HEK293T (cell line): ENCODE measurements around the gene TSC2.

Experiments
- CTCF ChIA-PET: fragments of 350-600 bp; formaldehyde crosslinking; extraction: SDS; loops from one replicate; lab custom pipeline; 2021; ENCODE audit warnings: antibody characterized with exemption, inconsistent platforms; lab: Yijun Ruan, JAX
- POLR2A ChIA-PET: fragments of 350-600 bp; formaldehyde crosslinking; extraction: SDS; loops from one replicate; lab custom pipeline; 2020; ENCODE audit warnings: antibody characterized with exemption, inconsistent platforms; lab: Yijun Ruan, JAX
- DNase-seq: peaks from one replicate; pipeline ENCODE4 v3.0.0; 2012; ENCODE audit warnings: mixed read lengths; ENCODE audit errors: extremely low spot score
- ARNT ChIP-seq: fragments of 450-650 bp; IDR thresholded peaks from 2 replicates; pipeline ENCODE4 v1.6.1; 2017; ENCODE audit warnings: mild to moderate bottlenecking
- BHLHE40 ChIP-seq: fragments of 450-650 bp; IDR thresholded peaks from 2 replicates; pipeline ENCODE4 v1.6.1; 2016; ENCODE audit warnings: mild to moderate bottlenecking, moderate library complexity, borderline replicate concordance
- CTBP1 ChIP-seq: fragments of 450-650 bp; IDR thresholded peaks from 2 replicates; pipeline ENCODE4 v1.6.1; 2016; ENCODE audit warnings: borderline replicate concordance
- ELF4 ChIP-seq: fragments of 450-650 bp; IDR thresholded peaks from 2 replicates; pipeline ENCODE4 v1.6.1; 2017; ENCODE audit warnings: antibody characterized with exemption
- FOXA1 ChIP-seq: fragments of 450-650 bp; IDR thresholded peaks from 2 replicates; pipeline ENCODE4 v1.6.1; 2016; ENCODE audit warnings: mild to moderate bottlenecking
- FOXK2 ChIP-seq: fragments of 450-650 bp; IDR thresholded peaks from 2 replicates; pipeline ENCODE4 v1.6.1; 2016; ENCODE audit warnings: mild to moderate bottlenecking
- FOXM1 ChIP-seq: fragments of 450-650 bp; IDR thresholded peaks from 2 replicates; pipeline ENCODE4 v1.6.1; 2017; ENCODE audit warnings: mild to moderate bottlenecking, borderline replicate concordance
- HDGF ChIP-seq: fragments of 450-650 bp; IDR thresholded peaks from 2 replicates; pipeline ENCODE4 v1.6.1; 2017; ENCODE audit warnings: antibody characterized with exemption, borderline replicate concordance
- L3MBTL2 ChIP-seq: fragments of 450-650 bp; conservative IDR thresholded peaks from 2 replicates; pipeline ENCODE4 v1.6.1; 2016; ENCODE audit warnings: mild to moderate bottlenecking
- LEF1 ChIP-seq: fragments of 450-650 bp; IDR thresholded peaks from 2 replicates; pipeline ENCODE4 v1.6.1; 2017; ENCODE audit warnings: mild to moderate bottlenecking, borderline replicate concordance
- NFRKB ChIP-seq: fragments of 450-650 bp; IDR thresholded peaks from 2 replicates; pipeline ENCODE4 v1.6.1; 2016; ENCODE audit warnings: mild to moderate bottlenecking, moderate library complexity
- PKNOX1 ChIP-seq: fragments of 450-650 bp; IDR thresholded peaks from 2 replicates; pipeline ENCODE4 v1.6.1; 2016
- SP1 ChIP-seq: fragments of 450-650 bp; IDR thresholded peaks from 2 replicates; pipeline ENCODE4 v1.6.1; 2017
- SUZ12 ChIP-seq: fragments of 450-650 bp; IDR thresholded peaks from 2 replicates; pipeline ENCODE4 v1.6.1; 2016; ENCODE audit warnings: mild to moderate bottlenecking
- TARDBP ChIP-seq: fragments of 450-650 bp; IDR thresholded peaks from 2 replicates; pipeline ENCODE4 v1.6.1; 2016
- ZNF384 ChIP-seq: fragments of 450-650 bp; IDR thresholded peaks from 2 replicates; pipeline ENCODE4 v1.6.1; 2016

TSC2 gene

GRCh38 chr16:2036200-2036966 is 11.4 kb upstream of the TSC2 start:
- TF ChIP-seq PKNOX1 = no peak
- no peak for TF ChIP-seq NFRKB
- TF ChIP-seq BHLHE40 = no peak
- TF ChIP-seq ZNF384 = no peak
- no peak for TF ChIP-seq ELF4
- no peak for TF ChIP-seq ARNT
- no peak for TF ChIP-seq SP1
- TF ChIP-seq FOXA1 = no peak
- TF ChIP-seq TARDBP = no peak
- TF ChIP-seq SUZ12 = no peak
- TF ChIP-seq FOXK2 = no peak
- TF ChIP-seq L3MBTL2 = no peak
- DNase-seq = no peak
- POLR2A ChIA-PET = interaction anchor here (1.5 to 3.3 kb wide), 2 partner anchors 11 to 72 kb away, joined by 5 to 10 read pairs; partner anchors contain the start of genes NTHL1, RPS2 and TSC2
- CTCF ChIA-PET = no interaction called here

GRCh38 chr16:2037115-2037514 is 10.7 kb upstream of the TSC2 start:
- CTCF ChIA-PET = interaction anchor here (0.5 kb wide), 1 partner anchor 67 kb away, joined by 4 read pairs; no protein-coding TSS in a partner anchor
- POLR2A ChIA-PET = interaction anchor here (3.3 kb wide), 1 partner anchor 10 kb away, joined by 10 read pairs; the partner anchor contains the start of genes NTHL1 and TSC2
- TF ChIP-seq FOXM1 (no peak), FOXK2 (no peak), L3MBTL2 (no peak), TARDBP (no peak), LEF1 (no peak), ELF4 (no peak), ARNT (no peak), CTBP1 (no peak)
- no peak for DNase-seq

- no peak for DNase-seq
- ChIA-PET POLR2A (interaction anchor here (3.3 kb wide), 1 partner anchor 9 kb away, joined by 10 read pairs; the partner anchor contains the start of genes NTHL1 and TSC2), CTCF (no interaction called here)
- TF ChIP-seq L3MBTL2 (no peak), ELF4 (no peak), SUZ12 (no peak), BHLHE40 (no peak), CTBP1 (no peak), ZNF384 (no peak), FOXK2 (no peak), LEF1 (no peak), NFRKB (no peak), SP1 (no peak), HDGF (no peak), PKNOX1 (no peak), TARDBP (no peak), ARNT (no peak), FOXA1 (no peak), FOXM1 (no peak)
Observed at GRCh38 chr16:2037647-2038381, 10.0 kb upstream of the TSC2 start.

GRCh38 chr16:2038382-2039231 is 9.2 kb upstream of the TSC2 start:
- ChIA-PET POLR2A (interaction anchor here (1.2 to 1.5 kb wide), 2 partner anchors 9 to 11 kb away, joined by 6 to 7 read pairs; partner anchors contain the start of genes NTHL1 and TSC2), CTCF (no interaction called here)
- TF ChIP-seq ARNT (no peak), FOXK2 (no peak), HDGF (no peak), ZNF384 (no peak)
- DNase-seq = no peak

- CTCF ChIA-PET = no interaction called here
- TF ChIP-seq CTBP1 (no peak), TARDBP (no peak), PKNOX1 (no peak), HDGF (no peak), FOXK2 (no peak), LEF1 (no peak), ARNT (no peak), FOXA1 (no peak), L3MBTL2 (no peak), BHLHE40 (no peak), SUZ12 (no peak), SP1 (no peak), FOXM1 (no peak), ELF4 (no peak), NFRKB (no peak), ZNF384 (no peak)
- POLR2A ChIA-PET = interaction anchor here (1.2 to 1.7 kb wide), 3 partner anchors 8 to 75 kb away, joined by 6 to 7 read pairs (median 6); partner anchors contain the start of genes NTHL1, RPS2 and TSC2
- DNase-seq = no peak
Observed at GRCh38 chr16:2039274-2040031, 8.3 kb upstream of the TSC2 start.
